Stimulated activated memory B cell treated with anti-CD40 and anti-IgM and Interleukin-4, amounts not matched to agents 10 μg/mL and 1 μg/mL and 100 μg/mL, for 72 hours (primary cell): ENCODE data around the gene QPCTL.
A peak's percentile ranks its signal among the peaks of the same experiment; 100 is the strongest.
"Not testable (repeated sequence)": the region's sequence is repeated elsewhere in the genome, so short reads cannot be mapped to it uniquely, and the experiment has no call there.

Experiments
- ATAC-seq: fragments of 150-1000 bp; cut with Tn5 transposase; 2 replicates; pipeline ENCODE4 v1.10.0; 2021
- H3K27ac Mint-ChIP-seq: one replicate; pipeline ENCODE4 v1.8.0; 2022; ENCODE audit warnings: mild to moderate bottlenecking, mixed read lengths
- H3K27me3 Mint-ChIP-seq: one replicate; pipeline ENCODE4 v1.8.0; 2022; ENCODE audit warnings: mixed read lengths
- H3K36me3 Mint-ChIP-seq: one replicate; pipeline ENCODE4 v1.8.0; 2022; ENCODE audit warnings: mixed read lengths
- H3K4me1 Mint-ChIP-seq: one replicate; pipeline ENCODE4 v1.8.0; 2022; ENCODE audit warnings: mixed read lengths
- H3K4me3 Mint-ChIP-seq: one replicate; pipeline ENCODE4 v1.8.0; 2022; ENCODE audit warnings: mild to moderate bottlenecking, moderate library complexity, mixed read lengths
- H3K9me3 Mint-ChIP-seq: one replicate; pipeline ENCODE4 v1.8.0; 2022; ENCODE audit warnings: mixed read lengths

The QPCTL gene

DNA sequence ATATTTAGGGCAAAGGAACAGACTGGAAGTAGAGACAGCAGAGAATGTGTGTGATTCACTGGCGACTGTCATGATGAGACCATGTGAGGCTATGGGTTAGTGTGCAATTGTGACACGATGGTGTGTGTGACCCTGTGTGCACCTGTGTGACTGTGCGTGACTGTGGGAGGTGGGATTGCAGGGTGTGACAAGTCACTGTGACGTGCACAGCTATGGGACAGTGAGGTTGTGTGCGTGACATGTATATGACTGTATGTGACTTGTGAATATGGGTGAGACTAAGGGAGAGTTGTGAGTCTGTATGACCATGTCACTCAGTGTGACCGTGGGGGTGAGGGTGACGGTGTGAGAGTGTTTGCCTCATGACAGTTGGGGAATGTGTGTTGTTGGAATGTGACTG lies 27.9 kb upstream of the QPCTL start:
- H3K9me3 Mint-ChIP-seq: no peaks in the 10 kb centered on the region
- H3K27me3 Mint-ChIP-seq: peaks cover 66% of the 10 kb centered on the region
- H3K4me3 Mint-ChIP-seq: no peak overlapping the region
- no peak overlapping the region for H3K27ac Mint-ChIP-seq
- no peak for ATAC-seq
- H3K4me1 Mint-ChIP-seq: peaks cover 21% of the 10 kb centered on the region
- H3K36me3 Mint-ChIP-seq: no peaks in the 10 kb centered on the region

DNA sequence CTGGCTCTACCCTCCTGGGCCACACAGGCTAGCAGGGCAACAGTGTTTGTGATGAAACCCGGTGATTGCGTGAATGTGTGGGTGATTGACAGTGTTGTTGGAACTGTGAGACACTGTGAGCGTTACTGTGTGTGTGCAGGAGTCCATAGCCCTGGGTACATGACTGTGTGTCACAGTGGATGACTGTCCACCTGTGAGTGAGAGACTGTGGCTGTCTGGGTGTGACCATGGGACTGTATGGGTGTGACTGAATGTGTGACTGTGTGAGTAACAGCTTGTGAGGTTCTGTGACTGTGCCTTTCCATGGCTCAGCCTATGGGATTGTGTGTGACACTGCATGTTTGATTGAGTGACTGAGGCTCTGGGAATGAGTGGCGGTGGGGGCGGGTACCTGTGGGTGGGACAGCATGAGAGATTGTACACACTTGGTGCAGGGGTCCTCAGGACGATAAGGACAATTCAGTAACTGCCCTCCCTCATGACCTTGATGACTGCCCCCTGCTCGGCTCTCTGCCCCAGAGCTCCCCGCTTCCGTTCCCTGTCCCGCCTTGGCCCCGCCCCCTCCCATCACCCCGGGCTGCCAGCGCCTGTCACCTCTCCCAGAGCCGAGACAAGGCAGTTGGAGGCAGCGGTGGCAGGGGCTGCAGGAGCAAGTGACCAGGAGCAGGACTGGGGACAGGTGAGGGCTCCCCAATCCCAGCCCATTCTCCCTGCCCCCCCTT lies 24.7 kb upstream of the QPCTL start, which contains the start of gene GIPR:
GIPR (plus strand) TSS at position 602 of the 722 bp plus-strand sequence. CDS start 1,300 bp downstream, outside the sequence.
- peak; percentile 51 for ATAC-seq
- H3K9me3 Mint-ChIP-seq: no peaks in the 10 kb centered on the region
- peak within 1 kb of the TSS; percentile 75 for H3K4me3 Mint-ChIP-seq
- H3K4me1 Mint-ChIP-seq: peaks cover 34% of the 10 kb centered on the region
- H3K36me3 Mint-ChIP-seq: no peaks in the 10 kb centered on the region
- peak within 1 kb of the TSS; percentile 56 for H3K27ac Mint-ChIP-seq
- H3K27me3 Mint-ChIP-seq: peaks cover 66% of the 10 kb centered on the region

DNA sequence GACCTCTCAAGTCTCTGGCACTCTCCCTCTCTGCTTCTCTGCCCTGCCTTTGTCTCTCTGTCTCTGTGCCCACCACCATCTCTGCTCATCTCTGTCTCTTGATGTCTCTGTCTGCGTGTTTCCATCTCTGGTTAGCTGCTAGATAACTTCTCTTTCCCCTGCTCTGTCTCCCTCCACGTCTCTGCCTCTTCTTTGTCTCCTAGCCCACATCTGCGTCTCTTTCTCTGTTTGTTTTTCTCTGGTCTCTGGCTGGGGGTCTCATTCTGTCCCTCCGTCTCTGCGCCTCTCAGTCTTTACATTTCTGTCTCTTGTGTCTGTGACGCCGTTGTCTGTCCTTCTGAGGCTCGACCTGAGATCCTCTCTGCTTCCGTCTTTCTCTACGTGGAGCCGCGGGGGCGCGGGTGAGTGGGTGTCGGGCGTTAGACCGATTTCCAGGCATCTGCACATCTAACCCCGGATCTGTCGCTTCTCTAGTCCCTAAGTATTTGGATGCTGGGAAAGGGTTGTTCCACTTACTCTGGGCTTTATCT lies 24.1 kb upstream of the QPCTL start:
- Mint-ChIP-seq H3K4me1 (peaks cover 34% of the 10 kb centered on the region), H3K27ac (peak overlapping the region; percentile 56), H3K36me3 (no peaks in the 10 kb centered on the region), H3K4me3 (peak overlapping the region; percentile 75), H3K27me3 (peaks cover 66% of the 10 kb centered on the region), H3K9me3 (no peaks in the 10 kb centered on the region)
- ATAC-seq: peak; percentile 21

DNA sequence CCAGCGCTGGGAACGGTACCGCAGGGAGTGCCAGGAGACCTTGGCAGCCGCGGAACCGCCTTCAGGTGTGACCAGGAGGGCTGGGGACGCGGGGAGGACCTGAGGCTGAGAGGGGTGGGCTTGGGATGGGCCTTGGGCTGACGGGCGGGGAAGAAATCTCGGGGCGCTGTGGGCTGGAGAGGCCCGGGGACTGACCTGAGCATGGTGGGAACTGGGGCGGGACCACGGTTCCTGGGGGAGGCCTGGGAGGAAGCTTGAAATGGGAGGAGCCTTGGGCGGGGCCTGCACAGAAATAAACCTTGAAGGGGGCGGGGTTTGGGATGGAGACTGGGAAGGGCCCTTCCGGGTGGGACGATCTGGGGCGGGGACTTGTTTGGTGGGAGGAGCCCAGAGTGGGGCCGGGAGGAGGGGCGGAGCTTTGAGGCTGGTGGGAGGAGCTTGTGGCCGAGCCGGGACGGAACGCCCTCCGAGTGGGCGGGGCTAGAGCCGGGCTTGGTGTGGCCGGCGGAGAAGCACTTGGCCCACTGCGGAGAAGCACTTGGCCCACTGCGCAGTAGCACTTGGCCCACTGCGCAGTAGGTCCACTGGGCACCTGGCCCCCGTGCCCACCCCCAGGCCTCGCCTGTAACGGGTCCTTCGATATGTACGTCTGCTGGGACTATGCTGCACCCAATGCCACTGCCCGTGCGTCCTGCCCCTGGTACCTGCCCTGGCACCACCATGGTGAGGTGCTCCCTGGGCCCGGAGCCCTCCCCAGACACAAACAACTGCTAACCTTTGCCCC lies 21.6 kb upstream of the QPCTL start:
- peak; percentile 51 for ATAC-seq
- H3K4me3 Mint-ChIP-seq: peak overlapping the region; percentile 27
- no peaks in the 10 kb centered on the region for H3K36me3 Mint-ChIP-seq
- H3K27me3 Mint-ChIP-seq: peaks cover 50% of the 10 kb centered on the region
- no peak overlapping the region for H3K27ac Mint-ChIP-seq
- H3K9me3 Mint-ChIP-seq: no peaks in the 10 kb centered on the region
- peaks cover 34% of the 10 kb centered on the region for H3K4me1 Mint-ChIP-seq

DNA sequence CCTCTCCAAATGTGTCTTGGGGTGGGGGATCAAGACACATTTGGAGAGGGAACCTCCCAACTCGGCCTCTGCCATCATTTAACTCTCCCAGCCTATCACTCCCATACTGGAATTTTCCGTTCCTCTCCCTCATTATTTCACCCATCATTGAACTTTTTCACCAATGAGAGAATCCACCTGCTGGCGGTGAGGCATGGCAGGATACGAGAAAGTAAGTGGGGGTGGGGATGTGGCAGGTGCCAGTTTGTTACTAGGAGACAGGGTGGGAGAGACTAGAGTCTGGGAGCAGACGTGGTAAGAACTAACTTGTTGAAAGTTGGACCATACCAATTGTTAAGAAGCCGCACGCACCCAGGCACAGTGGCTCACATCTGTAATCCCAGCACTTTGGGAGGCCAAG lies 17.5 kb upstream of the QPCTL start:
- no peak overlapping the region for H3K4me3 Mint-ChIP-seq
- H3K9me3 Mint-ChIP-seq: no peaks in the 10 kb centered on the region
- H3K36me3 Mint-ChIP-seq: no peaks in the 10 kb centered on the region
- peaks cover 32% of the 10 kb centered on the region for H3K4me1 Mint-ChIP-seq
- no peak for ATAC-seq
- peaks cover 52% of the 10 kb centered on the region for H3K27me3 Mint-ChIP-seq
- no peak overlapping the region for H3K27ac Mint-ChIP-seq

DNA sequence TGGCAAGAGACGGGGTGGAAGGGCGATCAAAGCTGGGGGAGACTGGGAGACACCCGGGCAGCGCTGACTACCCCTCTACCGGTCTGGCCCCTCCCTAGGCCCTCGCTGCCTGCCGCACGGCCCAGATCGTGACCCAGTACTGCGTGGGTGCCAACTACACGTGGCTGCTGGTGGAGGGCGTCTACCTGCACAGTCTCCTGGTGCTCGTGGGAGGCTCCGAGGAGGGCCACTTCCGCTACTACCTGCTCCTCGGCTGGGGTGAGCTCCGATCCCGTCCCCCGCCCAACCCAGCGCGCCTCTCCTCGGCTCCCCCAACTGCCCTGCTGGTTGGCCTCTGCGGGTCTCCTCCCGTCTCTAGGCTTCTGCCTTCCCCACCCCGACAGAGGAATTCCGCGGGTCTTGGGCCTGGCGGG lies 15.6 kb upstream of the QPCTL start:
- no peak overlapping the region for H3K27ac Mint-ChIP-seq
- peaks cover 33% of the 10 kb centered on the region for H3K27me3 Mint-ChIP-seq
- H3K4me1 Mint-ChIP-seq: peaks cover 29% of the 10 kb centered on the region
- peak; percentile 44 for ATAC-seq
- H3K4me3 Mint-ChIP-seq: peak overlapping the region; percentile 46
- no peaks in the 10 kb centered on the region for H3K9me3 Mint-ChIP-seq
- peaks cover 3% of the 10 kb centered on the region for H3K36me3 Mint-ChIP-seq

DNA sequence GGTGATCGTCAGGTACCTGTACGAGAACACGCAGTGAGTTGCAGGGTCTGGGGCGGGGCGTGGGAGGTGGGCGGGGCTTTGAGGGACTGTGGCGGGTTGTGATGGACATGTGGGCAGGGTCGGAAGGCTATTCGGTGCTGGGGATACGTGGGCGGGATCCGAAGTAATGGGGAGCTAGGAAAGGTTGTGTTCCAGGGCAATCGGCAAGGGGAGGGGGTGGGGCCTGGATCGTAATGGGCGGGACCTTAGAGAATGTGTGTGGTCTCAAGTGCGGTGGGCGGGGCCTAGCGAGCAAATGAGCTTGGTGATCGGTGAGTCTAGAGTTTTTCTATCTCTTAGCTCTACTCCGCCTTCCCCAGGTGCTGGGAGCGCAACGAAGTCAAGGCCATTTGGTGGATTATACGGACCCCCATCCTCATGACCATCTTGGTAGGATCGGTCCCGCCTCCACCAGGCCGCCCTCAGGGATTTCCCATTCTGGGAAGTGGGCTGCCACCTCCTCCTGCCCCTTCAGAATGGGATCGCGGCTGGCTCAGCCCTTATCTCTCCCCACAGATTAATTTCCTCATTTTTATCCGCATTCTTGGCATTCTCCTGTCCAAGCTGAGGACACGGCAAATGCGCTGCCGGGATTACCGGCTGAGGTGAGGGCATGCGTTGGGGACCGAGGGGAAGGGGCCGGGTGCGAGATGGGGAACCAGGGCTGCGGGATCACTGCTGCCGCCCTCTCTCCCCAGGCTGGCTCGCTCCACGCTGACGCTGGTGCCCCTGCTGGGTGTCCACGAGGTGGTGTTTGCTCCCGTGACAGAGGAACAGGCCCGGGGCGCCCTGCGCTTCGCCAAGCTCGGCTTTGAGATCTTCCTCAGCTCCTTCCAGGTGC lies 14.9 kb upstream of the QPCTL start:
- Mint-ChIP-seq H3K9me3 (no peaks in the 10 kb centered on the region), H3K36me3 (peaks cover 6% of the 10 kb centered on the region), H3K4me1 (peaks cover 33% of the 10 kb centered on the region), H3K27me3 (peaks cover 33% of the 10 kb centered on the region), H3K4me3 (peak overlapping the region; percentile 75), H3K27ac (no peak overlapping the region)
- ATAC-seq: peak; percentile 50

DNA sequence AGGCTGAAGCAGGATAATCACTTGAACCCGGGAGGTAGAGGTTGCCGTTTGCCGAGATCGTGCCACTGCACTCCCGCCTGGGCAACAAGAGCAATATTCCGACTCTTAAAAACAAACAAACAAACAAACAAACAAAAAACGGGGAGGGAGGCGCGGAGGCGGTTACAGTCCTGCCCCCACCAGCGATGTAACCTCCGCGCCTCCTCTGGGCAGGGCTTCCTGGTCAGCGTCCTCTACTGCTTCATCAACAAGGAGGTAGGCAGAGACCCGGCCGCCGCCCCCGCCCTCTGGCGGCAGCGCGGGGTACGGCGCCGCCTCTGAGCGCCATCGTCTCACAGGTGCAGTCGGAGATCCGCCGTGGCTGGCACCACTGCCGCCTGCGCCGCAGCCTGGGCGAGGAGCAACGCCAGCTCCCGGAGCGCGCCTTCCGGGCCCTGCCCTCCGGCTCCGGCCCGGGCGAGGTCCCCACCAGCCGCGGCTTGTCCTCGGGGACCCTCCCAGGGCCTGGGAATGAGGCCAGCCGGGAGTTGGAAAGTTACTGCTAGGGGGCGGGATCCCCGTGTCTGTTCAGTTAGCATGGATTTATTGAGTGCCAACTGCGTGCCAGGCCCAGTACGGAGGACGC lies 11.0 kb upstream of the QPCTL start:
- Mint-ChIP-seq H3K4me3 (peak overlapping the region; percentile 77), H3K27me3 (peaks cover 25% of the 10 kb centered on the region), H3K4me1 (peaks cover 36% of the 10 kb centered on the region), H3K36me3 (peaks cover 37% of the 10 kb centered on the region), H3K27ac (peak overlapping the region; percentile 37), H3K9me3 (no peaks in the 10 kb centered on the region)
- ATAC-seq: peak; percentile 95

DNA sequence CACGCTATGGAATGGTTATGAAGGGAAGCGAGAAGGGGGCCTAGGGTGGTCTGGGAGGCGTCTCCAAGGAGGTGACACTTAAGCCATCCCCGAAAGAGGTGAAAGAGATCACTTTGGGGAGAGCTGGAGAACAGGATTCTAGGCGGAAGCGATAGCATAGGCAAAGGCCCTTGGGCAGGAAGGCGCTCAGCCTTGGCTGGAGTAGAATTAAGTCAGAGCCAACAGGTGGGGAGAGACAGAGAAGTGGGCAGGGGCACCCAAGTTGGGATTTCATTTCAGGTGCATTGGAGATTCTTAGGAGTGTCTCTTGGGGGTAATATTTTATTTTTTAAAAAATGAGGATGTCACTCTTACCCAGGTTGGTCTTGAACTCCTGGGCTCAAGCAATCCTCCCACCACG lies 10.3 kb upstream of the QPCTL start:
- peak overlapping the region; percentile 37 for H3K27ac Mint-ChIP-seq
- H3K36me3 Mint-ChIP-seq: peaks cover 43% of the 10 kb centered on the region
- H3K27me3 Mint-ChIP-seq: peaks cover 19% of the 10 kb centered on the region
- H3K4me1 Mint-ChIP-seq: peaks cover 30% of the 10 kb centered on the region
- H3K4me3 Mint-ChIP-seq: peak overlapping the region; percentile 77
- H3K9me3 Mint-ChIP-seq: no peaks in the 10 kb centered on the region
- no peak for ATAC-seq

DNA sequence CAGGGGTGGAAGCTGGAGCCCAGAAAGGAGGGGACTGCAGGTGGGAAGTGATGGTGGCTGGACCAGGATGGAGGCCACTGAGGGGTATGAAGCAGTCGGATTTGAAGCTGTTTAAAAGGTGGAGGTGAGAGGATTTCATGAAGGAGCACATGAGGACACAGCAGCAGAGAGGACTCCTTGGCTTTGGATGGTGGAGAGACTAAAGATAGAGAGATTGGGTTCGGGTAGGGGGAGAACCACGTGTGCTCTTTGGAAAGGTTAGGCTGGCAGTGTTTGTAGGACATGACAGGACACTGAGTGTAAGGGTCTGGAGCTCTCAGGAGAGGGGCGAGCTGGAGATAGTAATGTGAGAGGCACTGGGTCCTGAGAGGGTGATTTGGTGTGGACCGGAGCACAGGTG lies 9.6 kb upstream of the QPCTL start:
- H3K27me3 Mint-ChIP-seq: peaks cover 11% of the 10 kb centered on the region
- H3K4me1 Mint-ChIP-seq: peaks cover 22% of the 10 kb centered on the region
- H3K27ac Mint-ChIP-seq: no peak overlapping the region
- no peaks in the 10 kb centered on the region for H3K9me3 Mint-ChIP-seq
- no peak overlapping the region for H3K4me3 Mint-ChIP-seq
- no peak for ATAC-seq
- H3K36me3 Mint-ChIP-seq: peaks cover 47% of the 10 kb centered on the region

DNA sequence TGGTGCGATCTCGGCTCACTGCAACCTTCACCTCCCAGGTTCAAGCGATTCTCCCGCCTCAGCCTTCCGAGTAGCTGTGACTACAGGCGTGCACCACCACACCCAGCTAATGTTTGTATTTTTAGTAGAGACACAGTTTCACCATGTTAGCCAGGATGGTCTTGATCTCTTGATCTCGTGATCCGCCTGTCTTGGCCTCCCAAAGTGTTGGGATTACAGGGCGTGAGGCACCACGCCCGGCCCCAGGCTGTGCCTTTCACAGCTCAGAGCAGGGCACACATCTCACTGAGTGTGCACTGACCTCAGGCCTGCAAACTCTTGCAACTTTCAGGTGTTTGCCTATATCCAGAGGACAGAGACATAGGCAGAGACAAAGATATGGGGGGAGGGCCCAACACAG lies 7.4 kb upstream of the QPCTL start:
- Mint-ChIP-seq H3K36me3 (peaks cover 54% of the 10 kb centered on the region), H3K4me1 (peaks cover 19% of the 10 kb centered on the region)
- H3K4me3 Mint-ChIP-seq, H3K9me3 Mint-ChIP-seq, ATAC-seq, H3K27ac Mint-ChIP-seq, H3K27me3 Mint-ChIP-seq: not testable (repeated sequence)

DNA sequence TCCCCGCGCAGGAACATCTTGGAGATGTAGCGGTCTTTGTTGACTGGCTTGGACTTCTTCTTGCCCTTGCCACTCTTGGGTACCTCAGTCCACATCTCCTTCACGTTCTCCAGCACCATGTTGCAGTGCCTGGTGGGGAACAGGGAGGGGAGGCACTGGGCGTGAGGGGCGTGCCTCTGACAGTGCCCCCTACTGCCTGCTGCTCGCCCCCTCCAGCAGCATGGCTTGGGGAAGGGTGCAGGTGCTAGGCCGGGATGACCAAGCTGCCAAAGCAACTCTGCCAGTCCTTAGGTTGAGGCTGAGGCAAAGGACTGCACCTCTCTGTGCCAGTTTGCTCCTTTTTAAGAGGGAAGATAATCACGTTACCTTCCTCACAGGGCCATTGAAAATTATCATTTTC lies 4.9 kb upstream of the QPCTL start:
- Mint-ChIP-seq H3K4me1 (peaks cover 11% of the 10 kb centered on the region), H3K27me3 (no peaks in the 10 kb centered on the region), H3K9me3 (no peaks in the 10 kb centered on the region), H3K36me3 (peaks cover 51% of the 10 kb centered on the region), H3K27ac (no peak overlapping the region), H3K4me3 (no peak overlapping the region)
- ATAC-seq: no peak

DNA sequence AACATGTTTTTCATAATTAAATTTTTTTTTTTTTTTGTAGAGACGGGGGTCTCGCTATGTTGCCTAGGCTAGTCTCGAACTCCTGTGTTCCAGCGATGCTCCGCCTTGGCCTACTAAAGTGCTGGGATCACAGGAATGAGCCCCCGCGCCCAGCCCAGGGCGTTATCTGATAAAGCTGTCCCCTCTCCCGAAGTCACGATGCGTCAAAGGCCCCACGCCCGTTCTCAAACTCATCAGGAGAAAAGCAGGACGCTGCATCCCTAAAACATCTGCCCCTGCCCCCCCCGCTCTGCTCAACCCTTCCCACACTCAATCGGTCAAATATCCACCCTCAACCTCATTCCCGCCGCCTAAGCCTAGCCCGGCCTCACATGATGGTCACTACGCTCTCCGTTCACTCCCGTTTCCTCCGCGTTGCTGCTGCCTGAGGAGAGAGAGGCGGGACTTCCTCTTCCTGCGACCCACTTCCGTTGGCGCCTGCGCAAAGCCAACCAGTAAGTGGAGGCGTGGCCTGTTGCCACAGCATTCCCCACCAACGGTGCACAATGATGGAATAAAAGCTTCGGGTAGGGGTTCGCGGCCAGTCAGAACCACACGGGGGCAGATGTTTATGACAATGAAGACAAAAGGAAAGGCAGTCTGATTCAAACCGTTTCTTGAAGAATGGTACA lies 815 bp upstream of the QPCTL start, which contains the start of gene SNRPD2:
SNRPD2 (minus strand) TSS at position 438 of the 671 bp plus-strand sequence; CDS start at position 373, 65 bp downstream.
- Mint-ChIP-seq H3K4me3 (peak within 1 kb of the TSS; percentile 87), H3K36me3 (peaks cover 32% of the 10 kb centered on the region), H3K27me3 (no peaks in the 10 kb centered on the region), H3K27ac (peak within 1 kb of the TSS; percentile 87), H3K4me1 (peaks cover 16% of the 10 kb centered on the region), H3K9me3 (no peaks in the 10 kb centered on the region)
- peak; percentile 75 for ATAC-seq
